ENCODE data around the gene NKAIN2.
"Not testable (repeated sequence)": the region's sequence is repeated elsewhere in the genome, so short reads cannot be mapped to it uniquely, and the experiment has no call there.

The NKAIN2 gene

DNA sequence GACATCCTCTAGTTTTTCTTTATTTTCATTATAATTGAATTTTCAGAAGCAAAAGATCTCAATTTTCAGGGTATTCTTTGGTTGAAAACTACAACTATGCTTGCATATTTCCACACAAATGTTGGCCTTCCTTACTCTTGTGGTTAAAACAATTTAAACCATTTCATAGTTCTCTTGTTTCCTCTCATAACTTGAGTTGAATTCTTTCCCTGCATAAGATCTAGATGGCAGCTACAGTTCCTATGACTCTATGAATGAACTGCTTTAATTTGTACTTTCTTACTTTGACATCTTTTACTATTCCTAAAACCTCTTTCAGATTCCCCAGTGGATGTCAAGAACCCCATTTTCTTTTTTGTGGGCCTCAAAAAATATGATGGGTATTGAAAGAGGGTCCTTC, 564.5 kb downstream of the NKAIN2 start:
- no peak for TF ChIP-seq ZNF274 (IDR thresholded peaks at IDR 0.05; ENCODE audit: low read depth, low read length)
- H3K4me3 ChIP-seq (ENCODE audit: low read length) = no peak overlapping the region

DNA sequence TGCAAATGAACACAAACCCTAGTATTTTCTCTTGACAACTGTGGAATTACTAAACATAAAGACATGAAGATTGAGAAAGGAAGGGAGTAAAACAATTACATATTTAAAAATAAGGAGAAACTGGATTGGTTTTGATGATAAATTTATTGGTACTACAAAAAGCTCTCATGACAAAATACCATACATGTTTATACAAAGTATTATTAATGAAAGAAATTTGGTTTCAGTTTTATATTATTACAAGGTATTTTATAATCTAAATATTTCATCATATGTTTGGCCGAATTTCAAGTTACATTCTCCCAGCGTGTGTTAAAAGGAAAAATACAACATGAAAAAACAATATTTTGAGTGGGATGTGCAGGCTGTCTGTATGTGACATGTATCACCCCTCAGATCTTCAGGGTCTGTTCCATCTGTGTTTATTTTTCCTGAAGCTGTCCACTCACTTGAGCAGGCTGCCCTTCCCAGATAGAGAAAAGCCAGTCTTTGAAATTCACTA, 568.4 kb downstream of the NKAIN2 start:
- TF ChIP-seq ZNF274 (IDR thresholded peaks at IDR 0.05; ENCODE audit: low read depth, low read length) = no peak
- no peak overlapping the region for H3K4me3 ChIP-seq (ENCODE audit: low read length)

GRCh38 chr6:124373386-124373785, 569.7 kb downstream of the NKAIN2 start:
- no peak overlapping the region for H3K4me3 ChIP-seq (ENCODE audit: low read length)
- TF ChIP-seq ZNF274 (IDR thresholded peaks at IDR 0.05; ENCODE audit: low read depth, low read length) = no peak

GRCh38 chr6:124389127-124389526, 585.5 kb downstream of the NKAIN2 start:
- no peak for TF ChIP-seq ZNF274 (IDR thresholded peaks at IDR 0.05; ENCODE audit: low read depth, low read length)
- H3K4me3 ChIP-seq (ENCODE audit: low read length) = no peak overlapping the region

GRCh38 chr6:124393536-124393935, 589.9 kb downstream of the NKAIN2 start:
- H3K4me3 ChIP-seq (ENCODE audit: low read length) = no peak overlapping the region

GRCh38 chr6:124396361-124396760, 592.7 kb downstream of the NKAIN2 start:
- no peak overlapping the region for H3K4me3 ChIP-seq (ENCODE audit: low read length)
- no peak for TF ChIP-seq ZNF274 (IDR thresholded peaks at IDR 0.05; ENCODE audit: low read depth, low read length)

More at GRCh38 chr6:124393536-124393935, 589.9 kb downstream of the NKAIN2 start:
- no peak for TF ChIP-seq ZNF274 (IDR thresholded peaks at IDR 0.05; ENCODE audit: low read depth, low read length)

DNA sequence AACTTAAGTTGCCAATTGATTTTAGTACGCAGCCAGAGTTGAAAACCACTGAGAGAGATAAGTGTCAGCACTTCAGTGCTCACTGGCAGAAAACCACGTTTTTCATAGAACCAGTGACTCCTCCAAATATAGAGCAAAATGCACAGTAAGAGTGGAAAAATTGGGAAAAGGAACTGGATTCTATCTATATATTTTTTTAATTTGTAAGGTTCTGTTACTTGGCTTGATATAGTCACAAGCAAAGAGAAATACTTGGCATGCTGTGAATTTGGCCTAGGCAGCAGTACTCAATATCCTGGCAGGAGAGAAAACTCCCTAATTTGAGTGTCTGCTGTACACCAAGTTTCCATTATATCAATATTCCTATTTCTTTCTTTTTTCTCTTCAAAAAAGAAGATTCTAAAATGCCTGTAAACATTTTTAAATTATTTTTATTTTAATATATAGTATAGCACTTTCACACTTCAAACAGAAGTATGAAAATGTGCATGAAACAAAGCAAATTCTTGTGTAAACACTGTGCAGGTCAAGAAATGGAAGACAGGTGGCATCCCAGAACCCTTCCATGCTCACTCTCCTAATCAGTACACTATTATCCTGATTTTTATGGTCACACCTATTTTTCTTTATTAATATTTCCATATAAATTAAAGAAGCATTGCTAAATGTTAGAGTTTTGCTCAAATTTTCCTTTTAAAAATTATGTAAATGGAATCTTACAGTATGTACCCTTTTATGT, 596.8 kb downstream of the NKAIN2 start:
- H3K4me3 ChIP-seq (ENCODE audit: low read length) = no peak overlapping the region
- no peak for TF ChIP-seq ZNF274 (IDR thresholded peaks at IDR 0.05; ENCODE audit: low read depth, low read length)

GRCh38 chr6:124410425-124410824, 606.8 kb downstream of the NKAIN2 start:
- H3K4me3 ChIP-seq (ENCODE audit: low read length) = not testable (repeated sequence)

GRCh38 chr6:124412657-124413056, 609.0 kb downstream of the NKAIN2 start:
- H3K4me3 ChIP-seq (ENCODE audit: low read length) = not testable (repeated sequence)

- no peak for TF ChIP-seq ZNF274 (IDR thresholded peaks at IDR 0.05; ENCODE audit: low read depth, low read length)
- H3K4me3 ChIP-seq (ENCODE audit: low read length) = no peak overlapping the region
Measured at GRCh38 chr6:124420116-124420840, 616.6 kb downstream of the NKAIN2 start.

DNA sequence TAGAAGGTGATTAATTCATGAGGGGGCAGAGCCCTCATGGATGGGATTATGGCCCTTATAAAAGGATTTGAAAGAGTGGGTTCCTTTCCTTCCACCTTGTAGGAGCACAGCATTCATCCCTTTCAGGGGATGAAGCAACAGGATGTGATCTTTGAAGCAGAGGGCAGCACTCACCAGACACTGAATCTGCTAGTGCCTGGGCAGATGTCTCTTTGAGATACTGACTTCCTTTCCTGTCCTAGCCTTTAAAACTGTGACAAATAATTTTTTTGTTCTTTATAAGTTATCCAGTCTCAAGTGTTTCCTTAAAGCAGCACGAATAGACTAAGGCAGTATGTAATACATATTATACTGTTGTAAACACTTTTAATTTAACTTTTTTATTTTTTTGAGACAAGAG, 620.0 kb downstream of the NKAIN2 start:
- no peak for TF ChIP-seq ZNF274 (IDR thresholded peaks at IDR 0.05; ENCODE audit: low read depth, low read length)
- no peak overlapping the region for H3K4me3 ChIP-seq (ENCODE audit: low read length)

GRCh38 chr6:124430740-124431318, 627.2 kb downstream of the NKAIN2 start:
- H3K4me3 ChIP-seq (ENCODE audit: low read length) = no peak overlapping the region
- TF ChIP-seq ZNF274 (IDR thresholded peaks at IDR 0.05; ENCODE audit: low read depth, low read length) = no peak

- TF ChIP-seq ZNF274 (IDR thresholded peaks at IDR 0.05; ENCODE audit: low read depth, low read length) = no peak
- no peak overlapping the region for H3K4me3 ChIP-seq (ENCODE audit: low read length)
Measured at GRCh38 chr6:124432620-124433019, 629.0 kb downstream of the NKAIN2 start.

DNA sequence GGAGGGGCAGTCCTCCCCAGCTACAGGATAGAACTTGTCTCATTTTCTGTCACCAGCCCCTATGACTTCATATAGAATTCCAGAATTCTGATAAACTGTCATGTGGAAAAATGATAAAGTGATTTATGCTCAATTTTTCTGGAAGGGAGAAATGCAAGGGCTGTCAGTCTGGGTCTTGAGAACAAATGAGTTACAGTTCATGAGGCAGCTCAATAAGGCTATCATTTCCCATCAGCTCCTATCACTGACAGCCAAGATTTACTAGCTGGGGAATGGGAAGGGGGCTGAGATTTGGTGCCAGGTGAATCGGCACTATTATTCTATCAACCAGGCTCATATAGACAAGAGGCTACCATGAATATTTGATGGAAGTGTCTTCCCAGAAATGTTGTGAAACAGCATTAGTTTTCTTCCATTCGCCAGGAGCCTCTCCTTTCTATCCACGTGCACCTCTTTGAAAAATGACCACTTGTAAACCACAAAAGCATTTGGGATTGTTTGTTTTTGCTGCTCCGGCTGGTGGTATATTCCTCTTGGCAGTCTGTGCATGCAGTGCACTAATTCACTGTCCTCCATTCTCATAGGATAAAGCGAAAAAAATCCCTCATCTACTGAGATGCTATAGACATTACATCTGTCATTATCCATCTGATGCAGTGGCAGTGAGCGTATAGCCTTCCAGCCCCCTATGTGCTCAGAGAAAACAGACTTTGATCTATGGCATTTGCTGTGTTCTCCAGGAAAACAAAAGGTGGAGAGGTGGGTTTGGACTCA, 629.9 kb downstream of the NKAIN2 start:
- no peak overlapping the region for H3K4me3 ChIP-seq (ENCODE audit: low read length)
- no peak for TF ChIP-seq ZNF274 (IDR thresholded peaks at IDR 0.05; ENCODE audit: low read depth, low read length)

Data from GM08714 (cell line).